Activated CD8-positive, alpha-beta T cell treated with anti-CD3 and anti-CD28 coated beads for 36 hours (primary cell): Measurements from ENCODE around the gene RHEBL1. TPM values are rescaled to one million over a fixed set of nuclear protein-coding genes. Genes with fewer than 3 reads are reported as not detected.

Experiments
- ATAC-seq: fragments of 200-7000 bp; cut with Tn5 transposase; one replicate; pipeline ENCODE4 v1.10.0; 2021; ENCODE audit warnings: mild to moderate bottlenecking, moderate library complexity
- CTCF ChIA-PET: fragments of 350-600 bp; sonication (Branson Sonifier 250); formaldehyde crosslinking; loops from one replicate; lab custom pipeline; 2021; ENCODE audit warnings: antibody characterized with exemption; lab: Charles Lee
- POLR2A ChIA-PET: fragments of 350-600 bp; sonication (Branson Sonifier 250); formaldehyde crosslinking; loops from one replicate; lab custom pipeline; 2021; ENCODE audit warnings: antibody characterized with exemption; lab: Charles Lee
- DNase-seq: peaks from one replicate; pipeline ENCODE4 v3.0.0-alpha.2; 2020
- H3K27ac Mint-ChIP-seq: one replicate; pipeline ENCODE4 v1.8.0; 2021; ENCODE audit warnings: mild to moderate bottlenecking, mixed read lengths
- H3K27me3 Mint-ChIP-seq: one replicate; pipeline ENCODE4 v1.8.0; 2021; ENCODE audit warnings: mixed read lengths
- H3K36me3 Mint-ChIP-seq: one replicate; pipeline ENCODE4 v1.8.0; 2021; ENCODE audit warnings: low read depth, mixed read lengths
- H3K4me1 Mint-ChIP-seq: one replicate; pipeline ENCODE4 v1.8.0; 2021; ENCODE audit warnings: low read depth, mixed read lengths
- H3K4me3 Mint-ChIP-seq: one replicate; pipeline ENCODE4 v1.8.0; 2021; ENCODE audit warnings: mild to moderate bottlenecking, moderate library complexity, mixed read lengths
- H3K9me3 Mint-ChIP-seq: one replicate; pipeline ENCODE4 v1.8.0; 2021; ENCODE audit warnings: mixed read lengths
- CTCF ChIP-seq: fragments of 200-600 bp; IDR thresholded peaks from one replicate; pipeline ENCODE4 v1.8.0; 2022; ENCODE audit warnings: antibody characterized with exemption, mild to moderate bottlenecking
- intact Hi-C: fragments of 100-400 bp; cut with micrococcal nuclease; formaldehyde crosslinking; loops from one replicate; pipeline ENCODE4 v1.10.0; 2022
- total RNA-seq, 2 experiments: library from RNA; stranded (reverse); gene quantifications; one replicate each; pipeline ENCODE4 v1.2.3, GENCODE V29; 2021

RHEBL1 gene
- total RNA-seq, 2 experiments from 2014 or later = 18.5 to 19.8 TPM

DNA sequence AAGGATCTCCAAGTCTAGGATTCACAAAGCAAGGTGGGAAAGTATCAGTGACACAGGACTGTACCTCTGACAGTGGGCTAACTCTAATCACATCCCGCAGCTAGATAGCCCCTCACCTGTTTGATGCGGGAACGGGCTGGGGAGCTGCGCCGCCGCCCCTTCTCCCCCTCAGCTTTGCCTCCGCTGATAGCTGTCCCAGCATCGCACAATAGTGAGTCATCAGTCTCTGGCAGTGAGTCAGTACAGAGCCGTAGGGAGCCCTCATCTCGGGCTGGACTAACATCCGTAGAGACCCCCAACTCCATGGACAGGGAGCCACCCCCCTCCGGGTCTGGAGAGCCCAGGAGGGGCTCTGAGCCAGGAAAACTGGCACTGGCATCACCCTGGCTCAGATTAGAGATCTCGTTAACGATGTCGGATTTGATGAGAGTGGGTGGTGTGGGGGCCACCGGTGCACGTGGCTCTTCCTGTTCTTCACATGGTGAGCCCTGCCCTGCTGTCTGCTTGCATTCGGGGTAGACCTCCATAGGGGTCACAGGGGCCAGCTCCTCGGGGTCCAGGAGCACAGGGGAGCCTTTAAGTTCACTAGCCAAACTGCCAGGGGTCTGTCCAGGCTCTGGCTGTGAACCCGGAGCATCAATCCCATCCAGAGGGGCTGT is 20.1 kb downstream of the RHEBL1 start:
- H3K27ac Mint-ChIP-seq = no peak overlapping the region
- POLR2A ChIA-PET = interaction anchor here (1.5 kb wide), 1 partner anchor 13 kb away, joined by 3 read pairs; no protein-coding TSS in a partner anchor
- H3K27me3 Mint-ChIP-seq = no peaks in the 10 kb centered on the region
- H3K36me3 Mint-ChIP-seq = peaks cover 70% of the 10 kb centered on the region
- H3K4me3 Mint-ChIP-seq = no peak overlapping the region
- no peaks in the 10 kb centered on the region for H3K9me3 Mint-ChIP-seq
- intact Hi-C loops = no loop called here
- peaks cover 4% of the 10 kb centered on the region for H3K4me1 Mint-ChIP-seq
- ATAC-seq (no peak), DNase-seq (no peak)
- no peak for TF ChIP-seq CTCF
- CTCF ChIA-PET = interaction anchor here (0.9 to 1.9 kb wide), 6 partner anchors 13 to 186 kb away, joined by 3 to 8 read pairs (median 3); no protein-coding TSS in a partner anchor

DNA sequence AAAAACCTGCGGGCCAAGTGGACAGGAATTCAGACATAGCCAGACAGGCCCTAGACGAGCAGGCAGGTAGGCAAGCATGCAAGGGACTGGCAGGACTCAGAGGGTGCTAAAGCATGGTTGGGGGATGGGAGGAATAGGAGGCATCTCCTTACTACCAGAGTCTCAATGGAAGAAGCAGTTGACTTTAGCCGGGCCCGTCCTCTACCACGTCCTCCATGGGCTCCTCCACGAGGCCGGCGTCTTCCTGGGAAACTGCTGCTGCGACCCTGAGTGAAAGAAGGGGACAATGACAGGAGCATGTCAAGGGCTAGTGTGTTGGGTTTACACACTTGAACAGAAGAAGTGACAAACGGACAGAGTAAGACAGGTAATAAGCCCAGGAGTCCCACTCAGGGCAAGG is 20.8 kb downstream of the RHEBL1 start:
- POLR2A ChIA-PET = interaction anchor here (0.8 to 1.5 kb wide), 4 partner anchors 11 to 82 kb away, joined by 3 read pairs; partner anchors contain the start of gene TUBA1B
- no peak for TF ChIP-seq CTCF
- CTCF ChIA-PET = interaction anchor here (1.2 to 1.9 kb wide), 7 partner anchors 15 to 158 kb away, joined by 3 to 8 read pairs (median 4); no protein-coding TSS in a partner anchor
- Mint-ChIP-seq H3K36me3 (peaks cover 72% of the 10 kb centered on the region), H3K4me3 (no peak overlapping the region), H3K27me3 (no peaks in the 10 kb centered on the region), H3K9me3 (no peaks in the 10 kb centered on the region), H3K4me1 (no peaks in the 10 kb centered on the region), H3K27ac (no peak overlapping the region)
- DNase-seq (no peak), ATAC-seq (no peak)
- intact Hi-C loops = no loop called here

DNA sequence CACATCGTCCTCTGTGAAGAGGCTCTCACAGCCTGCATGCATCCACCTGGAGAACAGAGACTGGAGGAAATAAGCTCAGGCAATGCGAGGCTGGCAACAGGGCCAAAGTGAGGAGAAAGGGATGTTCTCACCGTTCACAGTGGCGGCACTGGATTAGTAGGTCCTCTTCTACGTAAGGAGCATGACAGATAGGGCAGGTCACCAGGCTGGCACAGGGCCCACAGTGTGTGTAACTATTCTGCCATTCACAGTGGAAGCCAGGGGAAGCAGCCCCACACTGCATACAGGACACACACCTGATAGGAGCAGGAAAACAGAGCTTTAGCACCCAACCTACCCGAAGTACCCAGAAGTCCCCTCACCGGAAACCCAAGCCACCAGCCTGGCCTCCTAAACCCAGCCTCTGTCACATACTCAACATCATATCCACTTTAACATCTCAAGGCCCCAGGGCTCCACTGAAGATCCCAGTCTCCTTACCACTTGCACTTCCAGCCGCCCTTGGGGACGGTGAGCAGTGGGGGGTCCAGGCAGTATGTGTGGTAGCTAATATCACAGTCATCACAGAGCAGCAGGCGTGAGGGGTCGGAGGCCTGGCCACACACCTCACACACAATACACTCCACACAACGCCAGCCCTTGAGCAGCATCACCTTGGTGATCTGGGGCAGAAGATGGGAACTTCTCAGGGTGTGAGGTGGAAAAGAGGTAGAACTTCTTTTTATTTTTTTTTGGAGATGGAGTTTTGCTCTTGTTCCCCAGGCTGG is 23.5 kb downstream of the RHEBL1 start:
- no peak overlapping the region for H3K4me3 Mint-ChIP-seq
- ChIA-PET CTCF (interaction anchor here (0.6 to 5.3 kb wide), 6 partner anchors 10 to 58 kb away, joined by 3 to 53 read pairs (median 6); partner anchors contain the start of gene DDN), POLR2A (interaction anchor here (0.5 to 1.4 kb wide), 3 partner anchors 14 to 124 kb away, joined by 3 to 6 read pairs (median 3); partner anchors contain the start of genes KMT2D and TUBA1B)
- TF ChIP-seq CTCF = no peak
- H3K27me3 Mint-ChIP-seq = no peaks in the 10 kb centered on the region
- ATAC-seq (no peak), DNase-seq (no peak)
- H3K36me3 Mint-ChIP-seq = peaks cover 69% of the 10 kb centered on the region
- H3K4me1 Mint-ChIP-seq = no peaks in the 10 kb centered on the region
- H3K9me3 Mint-ChIP-seq = no peaks in the 10 kb centered on the region
- intact Hi-C loops = no loop called here
- H3K27ac Mint-ChIP-seq = no peak overlapping the region

DNA sequence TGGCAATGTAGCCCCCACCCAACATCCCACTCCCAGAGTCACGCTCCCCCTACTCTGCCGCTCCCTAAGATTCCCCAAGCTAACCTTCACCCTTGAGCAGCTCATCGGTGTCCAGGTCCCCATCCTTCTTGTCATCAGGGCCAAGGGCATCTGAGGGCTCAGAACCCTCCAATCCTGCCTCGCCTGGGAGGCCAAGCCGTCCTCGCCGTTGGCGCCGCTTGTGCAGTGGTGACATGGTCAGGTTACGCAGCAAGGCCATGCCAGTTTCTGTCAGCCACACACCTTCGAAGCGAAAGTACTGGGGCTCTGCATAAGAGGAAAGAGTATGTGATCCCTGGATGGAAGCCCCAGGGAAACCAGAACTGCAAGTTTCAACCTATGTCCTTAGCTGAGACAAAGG is 25.1 kb downstream of the RHEBL1 start:
- ChIA-PET POLR2A (interaction anchor here (1.4 kb wide), 3 partner anchors 14 to 47 kb away, joined by 3 to 4 read pairs (median 3); no protein-coding TSS in a partner anchor), CTCF (interaction anchor here (0.5 to 8.1 kb wide), 16 partner anchors 11 to 154 kb away, joined by 4 to 56 read pairs (median 11); partner anchors contain the start of genes DDN and RHEBL1)
- peak overlapping the region; percentile 47 for H3K27ac Mint-ChIP-seq
- H3K36me3 Mint-ChIP-seq = peaks cover 69% of the 10 kb centered on the region
- intact Hi-C loops = no loop called here
- no peak for DNase-seq
- H3K4me3 Mint-ChIP-seq = no peak overlapping the region
- no peaks in the 10 kb centered on the region for H3K4me1 Mint-ChIP-seq
- no peak for ATAC-seq
- TF ChIP-seq CTCF = no peak
- H3K9me3 Mint-ChIP-seq = no peaks in the 10 kb centered on the region
- no peaks in the 10 kb centered on the region for H3K27me3 Mint-ChIP-seq
